Right cardiac atrium (tissue), 5 donors: ENCODE data around the gene PLA2G12A. TPM values are rescaled to one million over a fixed set of nuclear protein-coding genes. Genes with fewer than 3 reads are reported as not detected.

Experiments used
- polyA plus RNA-seq: library from polyadenylated mRNA; stranded (reverse); fragments of 200-250 nt; gene quantifications from one replicate; pipeline ENCODE4 v1.2.3, GENCODE V29; 2013
- total RNA-seq, 4 donors: library from RNA; stranded (reverse); fragmentation: NEBNext Ultra II Directional; extraction: Animal tissue kit (Norgen Biotek cat#: 25700); gene quantifications; one replicate each; pipeline ENCODE4 v1.2.1, GENCODE V29; 2021
- donor health status: healthy with polysubstance abuse.
- donor health status: DM: no; HTN: yes; CAD: no.
- donor health status: DM: no; HTN: no; CAD: no.
- donor health status: DM: no; HTN: yes; CAD: no; lungs with severe emphysema.
- donor health status: DM: yes; HTN: yes; CAD: no.

The PLA2G12A gene
- total and polyA plus RNA-seq, 5 donors, result 50.1 to 85.0 (median 60.6) TPM

Other genes with a start within 250 kb of the PLA2G12A start
- 10 to 100 TPM; 10.8 to 25.3 (median 18.5) TPM for gene MCUB, start 169.8 kb downstream of the PLA2G12A start, total RNA-seq
- gene MCUB, start 169.8 kb downstream of the PLA2G12A start, polyA plus RNA-seq, result 14.8 TPM
- gene CASP6, start 26.6 kb downstream of the PLA2G12A start, total RNA-seq, result 10 to 100 TPM in 1 of 4 donors, 1 to 10 TPM in 3; 6.5 to 13.4 (median 8.7) TPM
- 9.9 TPM for gene CASP6, start 26.6 kb downstream of the PLA2G12A start, polyA plus RNA-seq
- gene CFI, start 71.9 kb upstream of the PLA2G12A start, total RNA-seq, result 10 to 100 TPM; 14.8 to 19.5 (median 18.5) TPM
- 15.0 TPM for gene CFI, start 71.9 kb upstream of the PLA2G12A start, polyA plus RNA-seq
- gene GAR1, start 85.7 kb upstream of the PLA2G12A start, total RNA-seq, result 10 to 100 TPM in 2 of 4 donors, 1 to 10 TPM in 2; 6.5 to 10.1 (median 8.7) TPM
- gene GAR1, start 85.7 kb upstream of the PLA2G12A start, polyA plus RNA-seq, result 13.6 TPM
- gene RRH, start 97.9 kb upstream of the PLA2G12A start, total RNA-seq, result under 1 TPM in 2 of 4 donors, not detected in 2; 0.21 to 0.23 TPM
- not detected for gene RRH, start 97.9 kb upstream of the PLA2G12A start, polyA plus RNA-seq
- gene LRIT3, start 118.0 kb upstream of the PLA2G12A start, total RNA-seq, result under 1 TPM; 0.06 to 0.14 (median 0.10) TPM
- 0.07 TPM for gene LRIT3, start 118.0 kb upstream of the PLA2G12A start, polyA plus RNA-seq
- gene EGF, start 182.8 kb upstream of the PLA2G12A start, total RNA-seq, result 10 to 100 TPM in 3 of 4 donors, 1 to 10 TPM in 1; 8.8 to 17.8 (median 13.6) TPM
- 5.3 TPM for gene EGF, start 182.8 kb upstream of the PLA2G12A start, polyA plus RNA-seq